ENCODE measurements around the gene RAB7B.

Gene RAB7B

GRCh38 chr1:205930799-205931281 lies 72.4 kb downstream of the RAB7B start:
- in situ Hi-C loops (cut with HindIII; ENCODE audit: low sequenced_read_pairs) = no loop called here

DNA sequence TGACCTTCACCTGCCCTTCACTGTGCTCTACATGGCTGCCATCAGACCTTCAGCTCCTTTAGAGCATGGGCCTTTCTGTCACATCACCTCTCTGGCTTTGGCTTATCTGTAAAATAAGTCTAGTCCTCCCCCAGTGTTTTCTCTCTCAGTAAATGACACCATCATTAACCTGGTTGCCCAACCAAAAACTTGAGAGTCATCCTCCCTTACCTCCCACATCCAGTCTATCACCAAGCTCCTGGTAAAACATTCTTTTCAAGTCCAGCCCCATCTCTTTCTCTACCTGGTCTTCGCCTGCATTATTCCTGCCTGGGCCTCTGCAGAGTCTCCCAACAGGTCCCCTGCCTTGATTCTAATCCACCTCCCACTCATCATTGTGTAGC lies 73.0 kb downstream of the RAB7B start:
- in situ Hi-C loops (cut with HindIII; ENCODE audit: low sequenced_read_pairs) = no loop called here

- in situ Hi-C loops (cut with HindIII; ENCODE audit: low sequenced_read_pairs) = no loop called here
Measured at GRCh38 chr1:205929496-205930194, 73.5 kb downstream of the RAB7B start.

DNA sequence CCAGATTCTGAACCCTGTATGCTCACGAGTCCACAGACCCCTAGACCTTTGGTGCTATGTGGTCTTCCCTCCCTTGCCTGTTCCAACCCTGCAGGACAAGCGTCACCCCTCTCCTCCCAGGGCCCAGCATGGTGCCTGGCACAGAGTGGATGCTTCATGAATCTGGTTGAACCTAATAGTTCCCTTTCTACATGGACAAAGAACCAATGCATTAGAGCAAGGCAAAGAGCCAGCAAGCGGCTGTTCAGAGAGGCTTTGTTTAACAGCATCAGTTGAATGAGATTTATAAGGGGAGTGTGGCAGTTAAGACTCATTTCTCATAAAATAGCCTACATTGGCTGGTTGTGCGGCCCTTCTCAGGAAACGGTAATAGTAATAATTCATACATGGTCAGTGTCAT lies 74.9 kb downstream of the RAB7B start:
- in situ Hi-C loops (cut with HindIII; ENCODE audit: low sequenced_read_pairs) = no loop called here

DNA sequence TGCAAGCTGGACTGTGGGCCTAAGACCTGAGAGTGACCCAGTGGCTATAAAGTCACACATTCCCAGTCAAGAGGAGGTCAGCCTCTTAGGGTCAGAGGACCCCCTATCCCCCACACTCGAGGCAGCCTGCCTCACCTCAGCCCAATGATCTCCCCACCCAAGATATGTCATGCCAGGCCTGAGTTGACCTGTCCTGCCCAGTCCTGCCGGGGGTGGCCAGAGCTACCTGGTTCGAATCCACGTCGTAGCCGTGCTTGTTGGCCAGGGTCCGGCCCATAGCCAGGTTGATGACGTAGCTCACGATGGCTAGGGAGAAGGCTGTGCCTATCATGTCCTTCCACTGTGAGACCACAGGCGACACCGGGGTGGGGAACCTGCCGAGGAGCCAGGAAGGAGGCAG lies 75.5 kb downstream of the RAB7B start:
- in situ Hi-C loops (cut with HindIII; ENCODE audit: low sequenced_read_pairs) = no loop called here

GRCh38 chr1:205927247-205927646 lies 75.9 kb downstream of the RAB7B start:
- in situ Hi-C loops (cut with HindIII; ENCODE audit: low sequenced_read_pairs) = no loop called here

All from DLD1 (cell line).